Keratinocyte (primary cell): ENCODE data around the gene CRYM. TPM values are rescaled to one million over a fixed set of nuclear protein-coding genes. Genes with fewer than 3 reads are reported as not detected.

ENCODE experiments used
- DNase-seq: peaks from one replicate; pipeline ENCODE4 v3.0.0-alpha.2; 2011; ENCODE audit warnings: low read depth, missing footprints, low spot score
- FAIRE-seq: peaks from 2 replicates; lab custom pipeline; 2011; peaks lifted over from hg19 to GRCh38; lab: Jason Lieb, UNC
- H2AFZ ChIP-seq: 2 replicates; pipeline ENCODE4 v1.6.0; 2012; ENCODE audit warnings: low read length, control low read depth, inconsistent platforms; ENCODE audit not compliant: control insufficient read depth
- H3K27ac ChIP-seq: 2 replicates; pipeline ENCODE4 v1.5.1; 2011; ENCODE audit warnings: low read length; ENCODE audit not compliant: control insufficient read depth, insufficient read depth
- H3K27me3 ChIP-seq: 3 replicates; pipeline ENCODE4 v1.6.0; 2011; ENCODE audit warnings: low read length; ENCODE audit not compliant: control insufficient read depth, insufficient read depth; ENCODE audit errors: extremely low read depth
- H3K36me3 ChIP-seq, 2 experiments: 2 replicates in 1 of 2; 3 replicates in 1 of 2; pipeline ENCODE4 v1.5.1; 2011; ENCODE audit warnings: low read length in 2 of 2, mild to moderate bottlenecking in 1 of 2; ENCODE audit not compliant: control insufficient read depth in 2 of 2, insufficient read depth in 2 of 2; ENCODE audit errors: extremely low read depth in 1 of 2
- H3K4me1 ChIP-seq: 3 replicates; pipeline ENCODE4 v1.5.1; 2011; ENCODE audit warnings: low read length; ENCODE audit not compliant: control insufficient read depth, insufficient read depth; ENCODE audit errors: extremely low read depth
- H3K4me2 ChIP-seq: 3 replicates; pipeline ENCODE4 v1.6.0; 2011; ENCODE audit warnings: low read depth, low read length; ENCODE audit not compliant: control insufficient read depth, insufficient read depth; ENCODE audit errors: extremely low read depth
- H3K4me3 ChIP-seq, 3 experiments: fragments of 200-600 bp in 1 of 3; sonication (generic) in 1 of 3; 2 replicates in 2 of 3; 3 replicates in 1 of 3; pipeline ENCODE4 v1.5.1; 2011 to 2016; ENCODE audit warnings: low read length in 3 of 3, mild to moderate bottlenecking in 3 of 3, control low read depth in 2 of 3, inconsistent platforms in 1 of 3, low read depth in 1 of 3, mixed read lengths in 1 of 3, mixed run types in 1 of 3, moderate library complexity in 1 of 3; ENCODE audit not compliant: control insufficient read depth in 2 of 3, insufficient read depth in 2 of 3; ENCODE audit errors: extremely low read depth in 1 of 3
- H3K79me2 ChIP-seq: 2 replicates; pipeline ENCODE4 v1.6.0; 2012; ENCODE audit warnings: low read length; ENCODE audit not compliant: control insufficient read depth, insufficient read depth
- H3K9ac ChIP-seq: 3 replicates; pipeline ENCODE4 v1.6.0; 2011; ENCODE audit warnings: low read length; ENCODE audit not compliant: control insufficient read depth, insufficient read depth; ENCODE audit errors: extremely low read depth
- H3K9me1 ChIP-seq: 3 replicates; pipeline ENCODE4 v1.6.0; 2011; ENCODE audit warnings: low read length; ENCODE audit not compliant: control insufficient read depth, insufficient read depth; ENCODE audit errors: extremely low read depth
- H3K9me3 ChIP-seq: 2 replicates; pipeline ENCODE4 v1.5.1; 2012; ENCODE audit warnings: low read depth, low read length; ENCODE audit not compliant: control insufficient read depth
- H4K20me1 ChIP-seq: 3 replicates; pipeline ENCODE4 v1.6.0; 2011; ENCODE audit warnings: low read length; ENCODE audit not compliant: control insufficient read depth, insufficient read depth; ENCODE audit errors: extremely low read depth
- CTCF ChIP-seq, 3 experiments: IDR thresholded peaks in 1 of 3; conservative IDR thresholded peaks in 1 of 3; optimal IDR thresholded peaks in 1 of 3; 2 replicates in 2 of 3; 3 replicates in 1 of 3; pipeline versions ENCODE3 to v1.5.1; 2011; ENCODE audit warnings: low read length in 3 of 3, mild to moderate bottlenecking in 3 of 3, moderate library complexity in 2 of 3, control low read depth in 1 of 3, inconsistent platforms in 1 of 3; ENCODE audit not compliant: insufficient read depth in 2 of 3; ENCODE audit errors: extremely low read depth in 1 of 3
- EZH2 ChIP-seq: IDR thresholded peaks from one replicate; pipeline ENCODE4 v1.6.1; 2012; ENCODE audit warnings: inconsistent platforms, mild to moderate bottlenecking, low read length, moderate library complexity
- dilution Hi-C: fragments of 300-500 bp; cut with MboI; formaldehyde crosslinking; loops from one replicate; pipeline ENCODE4 v1.7.0; 2020; ENCODE audit warnings: low sequenced_read_pairs; ENCODE audit not compliant: extremely low pct_ligation_motif_present
- polyA plus RNA-seq, 5 experiments: library from polyadenylated mRNA; depleted of rRNA in 3 of 5; stranded (reverse) in 3 of 5; stranded (forward) in 1 of 5; unstranded in 1 of 5; fragments of >200 nt; gene quantifications; 1 replicate in 1 of 5; 2 replicates in 3 of 5; 3 replicates in 1 of 5; pipeline versions ENCODE4 v1.2.1 to v1.2.3, GENCODE V29; 2011 to 2012; ENCODE audit warnings: missing spikeins in 2 of 5, low read depth in 1 of 5, low replicate concordance in 1 of 5

The CRYM gene
- polyA plus RNA-seq, 1 donor (not counting 4 experiments of a cell fraction or from before 2014, with no cell fraction given): 0.18 TPM

GRCh38 chr16:21222495-21223337 is 55.4 kb downstream of the CRYM start:
- H3K27me3 ChIP-seq: peaks cover 4% of the 10 kb centered on the region
- dilution Hi-C loops: no loop called here
- H2AFZ ChIP-seq: no peak overlapping the region
- no peaks in the 10 kb centered on the region for H3K9me3 ChIP-seq
- DNase-seq (no peak), FAIRE-seq (no peak)
- H3K4me1 ChIP-seq: no peaks in the 10 kb centered on the region
- H4K20me1 ChIP-seq: no peaks in the 10 kb centered on the region
- no peaks in the 10 kb centered on the region for H3K36me3 ChIP-seq
- H3K4me3 ChIP-seq: no peak overlapping the region
- no peak overlapping the region for H3K4me2 ChIP-seq
- no peaks in the 10 kb centered on the region for H3K79me2 ChIP-seq
- H3K27ac ChIP-seq: no peak overlapping the region
- no peaks in the 10 kb centered on the region for H3K9me1 ChIP-seq
- no peak overlapping the region for H3K9ac ChIP-seq
- TF ChIP-seq CTCF (optimal IDR thresholded peaks at IDR 0.05 in 1 of 3, IDR thresholded peaks at IDR 0.05 in 1 of 3, conservative IDR thresholded peaks at IDR 0.05 in 1 of 3; ENCODE audit: extremely low read depth in 1 of 3, insufficient read depth in 2 of 3, low read length in 3 of 3) (no peak), EZH2 (no peak)

GRCh38 chr16:21219551-21219950 is 58.5 kb downstream of the CRYM start:
- dilution Hi-C loops: no loop called here

More at GRCh38 chr16:21219551-21219950, 58.5 kb downstream of the CRYM start:
- no peaks in the 10 kb centered on the region for H3K79me2 ChIP-seq
- H2AFZ ChIP-seq: no peak overlapping the region
- no peaks in the 10 kb centered on the region for H3K36me3 ChIP-seq
- FAIRE-seq (no peak), DNase-seq (no peak)
- H4K20me1 ChIP-seq: no peaks in the 10 kb centered on the region
- no peak for TF ChIP-seq CTCF (optimal IDR thresholded peaks at IDR 0.05 in 1 of 3, IDR thresholded peaks at IDR 0.05 in 1 of 3, conservative IDR thresholded peaks at IDR 0.05 in 1 of 3; ENCODE audit: extremely low read depth in 1 of 3, insufficient read depth in 2 of 3, low read length in 3 of 3)
- TF ChIP-seq EZH2: no peak
- H3K4me2 ChIP-seq: no peak overlapping the region
- no peak overlapping the region for H3K4me3 ChIP-seq
- no peaks in the 10 kb centered on the region for H3K27me3 ChIP-seq
- no peaks in the 10 kb centered on the region for H3K9me1 ChIP-seq
- H3K9ac ChIP-seq: no peak overlapping the region
- H3K4me1 ChIP-seq: no peaks in the 10 kb centered on the region
- no peak overlapping the region for H3K27ac ChIP-seq
- H3K9me3 ChIP-seq: no peaks in the 10 kb centered on the region
